ENCODE results near the gene CERS6. TPM values are rescaled to one million over a fixed set of nuclear protein-coding genes. Genes with fewer than 3 reads are reported as not detected.

The CERS6 gene
- polyA plus RNA-seq, 1 donor (not counting 4 experiments of a cell fraction or from before 2014, with no cell fraction given): 19.5 TPM

GRCh38 chr2:168545439-168546082 is 89.5 kb downstream of the CERS6 start:
- FAIRE-seq: peak; percentile 100
- peak; percentile 57 for DNase-seq (ENCODE audit: low read depth, low spot score)
- Histone ChIP-seq H3K4me3 (ENCODE audit: control insufficient read depth in 2 of 3, extremely low read depth in 1 of 3, insufficient read depth in 2 of 3, low read depth in 1 of 3, low read length in 3 of 3) (peak overlapping the region in 1 of 3 experiments; percentile 52), H3K27me3 (ENCODE audit: control insufficient read depth, extremely low read depth, insufficient read depth, low read length) (no peaks in the 10 kb centered on the region), H3K9me1 (ENCODE audit: control insufficient read depth, extremely low read depth, insufficient read depth, low read length) (no peaks in the 10 kb centered on the region), H3K36me3 (ENCODE audit: control insufficient read depth in 2 of 2, extremely low read depth in 1 of 2, insufficient read depth in 2 of 2, low read length in 2 of 2) (peaks cover 0 to 2% of the 10 kb centered on the region in 2 experiments), H3K9ac (ENCODE audit: control insufficient read depth, extremely low read depth, insufficient read depth, low read length) (peak overlapping the region; percentile 35), H3K4me2 (ENCODE audit: control insufficient read depth, extremely low read depth, insufficient read depth, low read depth, low read length) (peak overlapping the region; percentile 68), H4K20me1 (ENCODE audit: control insufficient read depth, extremely low read depth, insufficient read depth, low read length) (no peaks in the 10 kb centered on the region), H3K27ac (ENCODE audit: control insufficient read depth, insufficient read depth, low read length) (peak overlapping the region; percentile 71), H3K9me3 (ENCODE audit: control insufficient read depth, low read depth, low read length) (no peaks in the 10 kb centered on the region), H3K4me1 (ENCODE audit: control insufficient read depth, extremely low read depth, insufficient read depth, low read length) (peaks cover 26% of the 10 kb centered on the region), H3K79me2 (ENCODE audit: control insufficient read depth, insufficient read depth, low read length) (peaks cover 50% of the 10 kb centered on the region), H2AFZ (ENCODE audit: control insufficient read depth, low read length) (peak overlapping the region; percentile 0)
- TF ChIP-seq EZH2 (IDR thresholded peaks at IDR 0.05; ENCODE audit: low read length) (no peak), CTCF (optimal IDR thresholded peaks at IDR 0.05 in 1 of 3, IDR thresholded peaks at IDR 0.05 in 1 of 3, conservative IDR thresholded peaks at IDR 0.05 in 1 of 3; ENCODE audit: extremely low read depth in 1 of 3, insufficient read depth in 2 of 3, low read length in 3 of 3) (no peak)
- dilution Hi-C loops (cut with MboI; ENCODE audit: extremely low pct_ligation_motif_present, low sequenced_read_pairs): no loop called here

GRCh38 chr2:168550670-168551069 is 94.6 kb downstream of the CERS6 start:
- Histone ChIP-seq H3K4me1 (ENCODE audit: control insufficient read depth, extremely low read depth, insufficient read depth, low read length) (peaks cover 8% of the 10 kb centered on the region), H2AFZ (ENCODE audit: control insufficient read depth, low read length) (no peak overlapping the region), H3K9me3 (ENCODE audit: control insufficient read depth, low read depth, low read length) (no peaks in the 10 kb centered on the region), H3K27me3 (ENCODE audit: control insufficient read depth, extremely low read depth, insufficient read depth, low read length) (no peaks in the 10 kb centered on the region), H3K27ac (ENCODE audit: control insufficient read depth, insufficient read depth, low read length) (no peak overlapping the region), H4K20me1 (ENCODE audit: control insufficient read depth, extremely low read depth, insufficient read depth, low read length) (no peaks in the 10 kb centered on the region), H3K4me2 (ENCODE audit: control insufficient read depth, extremely low read depth, insufficient read depth, low read depth, low read length) (no peak overlapping the region), H3K9ac (ENCODE audit: control insufficient read depth, extremely low read depth, insufficient read depth, low read length) (no peak overlapping the region), H3K4me3 (ENCODE audit: control insufficient read depth in 2 of 3, extremely low read depth in 1 of 3, insufficient read depth in 2 of 3, low read depth in 1 of 3, low read length in 3 of 3) (no peak overlapping the region), H3K9me1 (ENCODE audit: control insufficient read depth, extremely low read depth, insufficient read depth, low read length) (no peaks in the 10 kb centered on the region), H3K79me2 (ENCODE audit: control insufficient read depth, insufficient read depth, low read length) (peaks cover 16% of the 10 kb centered on the region), H3K36me3 (ENCODE audit: control insufficient read depth in 2 of 2, extremely low read depth in 1 of 2, insufficient read depth in 2 of 2, low read length in 2 of 2) (peaks cover 0 to 4% of the 10 kb centered on the region in 2 experiments)
- TF ChIP-seq CTCF (optimal IDR thresholded peaks at IDR 0.05 in 1 of 3, IDR thresholded peaks at IDR 0.05 in 1 of 3, conservative IDR thresholded peaks at IDR 0.05 in 1 of 3; ENCODE audit: extremely low read depth in 1 of 3, insufficient read depth in 2 of 3, low read length in 3 of 3): no peak
- no peak for TF ChIP-seq EZH2 (IDR thresholded peaks at IDR 0.05; ENCODE audit: low read length)
- no peak for FAIRE-seq
- DNase-seq (ENCODE audit: low read depth, low spot score): no peak
- dilution Hi-C loops (cut with MboI; ENCODE audit: extremely low pct_ligation_motif_present, low sequenced_read_pairs): no loop called here
